Keratinocyte (primary cell): ENCODE data around the gene CDH18. TPM values are rescaled to one million over a fixed set of nuclear protein-coding genes. Genes with fewer than 3 reads are reported as not detected.

Experiments
- DNase-seq: peaks from one replicate; pipeline ENCODE4 v3.0.0-alpha.2; 2011; ENCODE audit warnings: low read depth, missing footprints, low spot score
- FAIRE-seq: peaks from 2 replicates; lab custom pipeline; 2011; peaks lifted over from hg19 to GRCh38; lab: Jason Lieb, UNC
- H2AFZ ChIP-seq: 2 replicates; pipeline ENCODE4 v1.6.0; 2012; ENCODE audit warnings: low read length, control low read depth, inconsistent platforms; ENCODE audit not compliant: control insufficient read depth
- H3K27ac ChIP-seq: 2 replicates; pipeline ENCODE4 v1.5.1; 2011; ENCODE audit warnings: low read length; ENCODE audit not compliant: control insufficient read depth, insufficient read depth
- H3K27me3 ChIP-seq: 3 replicates; pipeline ENCODE4 v1.6.0; 2011; ENCODE audit warnings: low read length; ENCODE audit not compliant: control insufficient read depth, insufficient read depth; ENCODE audit errors: extremely low read depth
- H3K36me3 ChIP-seq, 2 experiments: 2 replicates in 1 of 2; 3 replicates in 1 of 2; pipeline ENCODE4 v1.5.1; 2011; ENCODE audit warnings: low read length in 2 of 2, mild to moderate bottlenecking in 1 of 2; ENCODE audit not compliant: control insufficient read depth in 2 of 2, insufficient read depth in 2 of 2; ENCODE audit errors: extremely low read depth in 1 of 2
- H3K4me1 ChIP-seq: 3 replicates; pipeline ENCODE4 v1.5.1; 2011; ENCODE audit warnings: low read length; ENCODE audit not compliant: control insufficient read depth, insufficient read depth; ENCODE audit errors: extremely low read depth
- H3K4me2 ChIP-seq: 3 replicates; pipeline ENCODE4 v1.6.0; 2011; ENCODE audit warnings: low read depth, low read length; ENCODE audit not compliant: control insufficient read depth, insufficient read depth; ENCODE audit errors: extremely low read depth
- H3K4me3 ChIP-seq, 3 experiments: fragments of 200-600 bp in 1 of 3; sonication (generic) in 1 of 3; 2 replicates in 2 of 3; 3 replicates in 1 of 3; pipeline ENCODE4 v1.5.1; 2011 to 2016; ENCODE audit warnings: low read length in 3 of 3, mild to moderate bottlenecking in 3 of 3, control low read depth in 2 of 3, inconsistent platforms in 1 of 3, low read depth in 1 of 3, mixed read lengths in 1 of 3, mixed run types in 1 of 3, moderate library complexity in 1 of 3; ENCODE audit not compliant: control insufficient read depth in 2 of 3, insufficient read depth in 2 of 3; ENCODE audit errors: extremely low read depth in 1 of 3
- H3K79me2 ChIP-seq: 2 replicates; pipeline ENCODE4 v1.6.0; 2012; ENCODE audit warnings: low read length; ENCODE audit not compliant: control insufficient read depth, insufficient read depth
- H3K9ac ChIP-seq: 3 replicates; pipeline ENCODE4 v1.6.0; 2011; ENCODE audit warnings: low read length; ENCODE audit not compliant: control insufficient read depth, insufficient read depth; ENCODE audit errors: extremely low read depth
- H3K9me1 ChIP-seq: 3 replicates; pipeline ENCODE4 v1.6.0; 2011; ENCODE audit warnings: low read length; ENCODE audit not compliant: control insufficient read depth, insufficient read depth; ENCODE audit errors: extremely low read depth
- H3K9me3 ChIP-seq: 2 replicates; pipeline ENCODE4 v1.5.1; 2012; ENCODE audit warnings: low read depth, low read length; ENCODE audit not compliant: control insufficient read depth
- H4K20me1 ChIP-seq: 3 replicates; pipeline ENCODE4 v1.6.0; 2011; ENCODE audit warnings: low read length; ENCODE audit not compliant: control insufficient read depth, insufficient read depth; ENCODE audit errors: extremely low read depth
- CTCF ChIP-seq, 3 experiments: IDR thresholded peaks in 1 of 3; conservative IDR thresholded peaks in 1 of 3; optimal IDR thresholded peaks in 1 of 3; 2 replicates in 2 of 3; 3 replicates in 1 of 3; pipeline versions ENCODE3 to v1.5.1; 2011; ENCODE audit warnings: low read length in 3 of 3, mild to moderate bottlenecking in 3 of 3, moderate library complexity in 2 of 3, control low read depth in 1 of 3, inconsistent platforms in 1 of 3; ENCODE audit not compliant: insufficient read depth in 2 of 3; ENCODE audit errors: extremely low read depth in 1 of 3
- EZH2 ChIP-seq: IDR thresholded peaks from one replicate; pipeline ENCODE4 v1.6.1; 2012; ENCODE audit warnings: inconsistent platforms, mild to moderate bottlenecking, low read length, moderate library complexity
- dilution Hi-C: fragments of 300-500 bp; cut with MboI; formaldehyde crosslinking; loops from one replicate; pipeline ENCODE4 v1.7.0; 2020; ENCODE audit warnings: low sequenced_read_pairs; ENCODE audit not compliant: extremely low pct_ligation_motif_present
- polyA plus RNA-seq, 5 experiments: library from polyadenylated mRNA; depleted of rRNA in 3 of 5; stranded (reverse) in 3 of 5; stranded (forward) in 1 of 5; unstranded in 1 of 5; fragments of >200 nt; gene quantifications; 1 replicate in 1 of 5; 2 replicates in 3 of 5; 3 replicates in 1 of 5; pipeline versions ENCODE4 v1.2.1 to v1.2.3, GENCODE V29; 2011 to 2012; ENCODE audit warnings: missing spikeins in 2 of 5, low read depth in 1 of 5, low replicate concordance in 1 of 5

CDH18 gene
- polyA plus RNA-seq, 1 donor (not counting 4 experiments of a cell fraction or from before 2014, with no cell fraction given) = 0.41 TPM

- Histone ChIP-seq H3K79me2 (no peaks in the 10 kb centered on the region), H3K4me3 (no peak overlapping the region), H3K4me2 (no peak overlapping the region), H2AFZ (no peak overlapping the region), H3K9ac (no peak overlapping the region), H4K20me1 (no peaks in the 10 kb centered on the region), H3K27ac (no peak overlapping the region), H3K4me1 (peaks cover 20% of the 10 kb centered on the region), H3K9me3 (no peaks in the 10 kb centered on the region), H3K27me3 (no peaks in the 10 kb centered on the region), H3K36me3 (no peaks in the 10 kb centered on the region), H3K9me1 (no peaks in the 10 kb centered on the region)
- DNase-seq (no peak), FAIRE-seq (no peak)
- dilution Hi-C loops = no loop called here
- no peak for TF ChIP-seq CTCF (optimal IDR thresholded peaks at IDR 0.05 in 1 of 3, IDR thresholded peaks at IDR 0.05 in 1 of 3, conservative IDR thresholded peaks at IDR 0.05 in 1 of 3; ENCODE audit: extremely low read depth in 1 of 3, insufficient read depth in 2 of 3, low read length in 3 of 3)
- TF ChIP-seq EZH2 = no peak
Measured at GRCh38 chr5:19536387-19536786, 451.6 kb downstream of the CDH18 start.

DNA sequence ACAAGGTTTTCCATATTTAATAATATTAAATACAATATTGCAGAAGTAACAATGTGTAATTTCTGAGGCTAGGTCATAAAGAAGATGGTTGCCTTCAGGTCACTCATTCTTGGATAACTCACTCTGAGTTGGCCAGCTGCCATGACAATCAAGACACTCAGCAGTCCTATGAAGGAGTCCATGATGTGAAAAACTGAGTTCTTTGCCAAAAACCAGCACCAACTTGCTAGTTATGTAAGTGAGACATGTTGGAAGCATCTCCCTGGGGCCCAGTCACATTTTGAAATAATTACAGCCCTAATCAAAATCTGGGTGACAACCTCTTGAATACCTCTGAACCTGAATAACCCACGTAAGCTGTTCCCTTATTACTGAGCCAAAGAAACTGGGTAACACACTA is 453.2 kb downstream of the CDH18 start:
- Histone ChIP-seq H3K27ac (peak overlapping the region; percentile 68), H3K4me1 (peaks cover 23% of the 10 kb centered on the region), H4K20me1 (no peaks in the 10 kb centered on the region), H3K27me3 (no peaks in the 10 kb centered on the region), H3K4me3 (no peak overlapping the region), H3K9me3 (no peaks in the 10 kb centered on the region), H3K9me1 (no peaks in the 10 kb centered on the region), H3K4me2 (peak overlapping the region; percentile 34), H3K36me3 (no peaks in the 10 kb centered on the region), H2AFZ (peak overlapping the region; percentile 21), H3K79me2 (no peaks in the 10 kb centered on the region), H3K9ac (no peak overlapping the region)
- TF ChIP-seq CTCF (optimal IDR thresholded peaks at IDR 0.05 in 1 of 3, IDR thresholded peaks at IDR 0.05 in 1 of 3, conservative IDR thresholded peaks at IDR 0.05 in 1 of 3; ENCODE audit: extremely low read depth in 1 of 3, insufficient read depth in 2 of 3, low read length in 3 of 3) (no peak), EZH2 (no peak)
- FAIRE-seq = peak; percentile 77
- DNase-seq = peak; percentile 98
- dilution Hi-C loops = no loop called here
